OCI-LY3 (cell line): ENCODE measurements around the gene RAB11FIP2.

Experiments
- EZH2phosphoT487 ChIP-seq: fragments of 200-600 bp; shearing (Covaris generic); IDR thresholded peaks from 2 replicates; pipeline ENCODE4 v1.6.1; 2018; ENCODE audit warnings: antibody characterized with exemption, mixed run types, low read depth
- TF ChIP-seq, protein P1 (sequence below): fragments of 200-600, 300-600 bp; sonication (generic); IDR thresholded peaks from 2 replicates; pipeline ENCODE4 v1.5.1; 2014; ENCODE audit warnings: antibody characterized with exemption, low read length, low read depth

DNA sequence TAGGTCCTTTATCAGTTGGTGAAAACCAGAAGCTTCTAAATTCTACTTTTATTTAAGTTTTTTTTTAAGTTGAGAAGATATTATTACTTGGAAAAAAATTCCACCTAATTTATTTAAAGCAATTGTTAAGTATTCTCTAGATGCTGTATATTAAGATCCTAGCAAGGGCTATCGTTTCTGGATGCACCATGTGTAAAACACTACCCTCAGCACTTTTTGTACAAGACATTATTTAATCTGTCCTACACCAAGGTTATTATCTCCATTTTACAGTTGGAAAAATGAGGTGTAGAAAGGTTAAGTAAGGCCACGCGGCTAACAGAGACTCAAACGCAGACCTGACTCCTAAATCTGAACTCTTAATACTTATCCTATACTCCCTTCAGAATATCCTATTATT, 19.8 kb downstream of the RAB11FIP2 start:
- TF ChIP-seq, protein P1, sequence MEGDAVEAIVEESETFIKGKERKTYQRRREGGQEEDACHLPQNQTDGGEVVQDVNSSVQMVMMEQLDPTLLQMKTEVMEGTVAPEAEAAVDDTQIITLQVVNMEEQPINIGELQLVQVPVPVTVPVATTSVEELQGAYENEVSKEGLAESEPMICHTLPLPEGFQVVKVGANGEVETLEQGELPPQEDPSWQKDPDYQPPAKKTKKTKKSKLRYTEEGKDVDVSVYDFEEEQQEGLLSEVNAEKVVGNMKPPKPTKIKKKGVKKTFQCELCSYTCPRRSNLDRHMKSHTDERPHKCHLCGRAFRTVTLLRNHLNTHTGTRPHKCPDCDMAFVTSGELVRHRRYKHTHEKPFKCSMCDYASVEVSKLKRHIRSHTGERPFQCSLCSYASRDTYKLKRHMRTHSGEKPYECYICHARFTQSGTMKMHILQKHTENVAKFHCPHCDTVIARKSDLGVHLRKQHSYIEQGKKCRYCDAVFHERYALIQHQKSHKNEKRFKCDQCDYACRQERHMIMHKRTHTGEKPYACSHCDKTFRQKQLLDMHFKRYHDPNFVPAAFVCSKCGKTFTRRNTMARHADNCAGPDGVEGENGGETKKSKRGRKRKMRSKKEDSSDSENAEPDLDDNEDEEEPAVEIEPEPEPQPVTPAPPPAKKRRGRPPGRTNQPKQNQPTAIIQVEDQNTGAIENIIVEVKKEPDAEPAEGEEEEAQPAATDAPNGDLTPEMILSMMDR = no peak
- TF ChIP-seq EZH2phosphoT487 = no peak
